Measurements from ENCODE around the gene MMRN2. TPM values are rescaled to one million over a fixed set of nuclear protein-coding genes. Genes with fewer than 3 reads are reported as not detected.
A peak's percentile ranks its signal among the peaks of the same experiment; 100 is the strongest.
"Not testable (repeated sequence)": the region's sequence is repeated elsewhere in the genome, so short reads cannot be mapped to it uniquely, and the experiment has no call there.

MMRN2 gene
- total and polyA plus RNA-seq, 4 donors = 10.2 to 55.3 (median 29.0) TPM

DNA sequence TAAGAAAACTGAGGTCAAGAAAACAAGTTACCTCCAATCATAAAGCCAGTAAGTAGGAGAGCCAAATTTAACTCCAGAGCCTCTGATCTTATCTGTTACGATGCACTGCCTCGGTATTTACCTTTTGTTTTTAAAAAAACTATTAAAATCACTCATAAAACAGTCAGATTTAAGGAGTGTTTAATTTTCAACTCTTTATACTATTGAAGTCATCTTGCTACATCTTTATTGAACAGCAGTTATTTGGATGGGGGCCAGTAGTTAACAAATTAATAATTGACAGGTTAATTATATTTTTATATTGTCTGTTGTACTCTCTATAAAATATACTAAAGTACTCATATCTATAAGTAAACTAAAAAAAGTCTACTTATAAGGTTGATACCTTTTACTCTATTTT is 35.5 kb upstream of the MMRN2 start:
- WGBS, 2 donors = 82 to 86% methylated on average over 2 of the region's 2 CpGs

GRCh38 chr10:86992456-86992855 is 35.0 kb upstream of the MMRN2 start:
- Histone ChIP-seq H3K9ac (ENCODE audit: insufficient read depth in 1 of 2, low read length in 2 of 2) (no peak overlapping the region), H3K4me3 (no peak overlapping the region), H3K36me3 (ENCODE audit: control insufficient read depth in 4 of 4, insufficient read depth in 4 of 4, low read length in 4 of 4) (no peaks in the 10 kb centered on the region), H3K27ac (ENCODE audit: low read depth in 1 of 2, low read length in 1 of 2) (no peak overlapping the region), H3K9me3 (ENCODE audit: control insufficient read depth in 4 of 4, insufficient read depth in 3 of 4, low read length in 3 of 4) (no peaks in the 10 kb centered on the region), H3K27me3 (ENCODE audit: control insufficient read depth in 3 of 3, insufficient read depth in 3 of 3, low read length in 2 of 3) (no peaks in the 10 kb centered on the region), H3K4me1 (ENCODE audit: control insufficient read depth in 5 of 5, insufficient read depth in 5 of 5, low read length in 5 of 5) (no peaks in the 10 kb centered on the region)
- DNase-seq = peak in 1 of 3 donors; percentile 3
- ATAC-seq (ENCODE audit: insufficient read depth, low FRiP score) = no peak
- TF ChIP-seq, protein P1, sequence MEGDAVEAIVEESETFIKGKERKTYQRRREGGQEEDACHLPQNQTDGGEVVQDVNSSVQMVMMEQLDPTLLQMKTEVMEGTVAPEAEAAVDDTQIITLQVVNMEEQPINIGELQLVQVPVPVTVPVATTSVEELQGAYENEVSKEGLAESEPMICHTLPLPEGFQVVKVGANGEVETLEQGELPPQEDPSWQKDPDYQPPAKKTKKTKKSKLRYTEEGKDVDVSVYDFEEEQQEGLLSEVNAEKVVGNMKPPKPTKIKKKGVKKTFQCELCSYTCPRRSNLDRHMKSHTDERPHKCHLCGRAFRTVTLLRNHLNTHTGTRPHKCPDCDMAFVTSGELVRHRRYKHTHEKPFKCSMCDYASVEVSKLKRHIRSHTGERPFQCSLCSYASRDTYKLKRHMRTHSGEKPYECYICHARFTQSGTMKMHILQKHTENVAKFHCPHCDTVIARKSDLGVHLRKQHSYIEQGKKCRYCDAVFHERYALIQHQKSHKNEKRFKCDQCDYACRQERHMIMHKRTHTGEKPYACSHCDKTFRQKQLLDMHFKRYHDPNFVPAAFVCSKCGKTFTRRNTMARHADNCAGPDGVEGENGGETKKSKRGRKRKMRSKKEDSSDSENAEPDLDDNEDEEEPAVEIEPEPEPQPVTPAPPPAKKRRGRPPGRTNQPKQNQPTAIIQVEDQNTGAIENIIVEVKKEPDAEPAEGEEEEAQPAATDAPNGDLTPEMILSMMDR (IDR thresholded peaks at IDR 0.05; ENCODE audit: control extremely low read depth, extremely low read depth) = no peak

More for the DNA sequence above, 35.5 kb upstream of the MMRN2 start:
- no peak overlapping the region for H3K4me3 ChIP-seq
- no peak overlapping the region for H3K27ac ChIP-seq (ENCODE audit: low read depth in 1 of 2, low read length in 1 of 2)
- no peaks in the 10 kb centered on the region for H3K36me3 ChIP-seq (ENCODE audit: control insufficient read depth in 4 of 4, insufficient read depth in 4 of 4, low read length in 4 of 4)
- no peaks in the 10 kb centered on the region for H3K9me3 ChIP-seq (ENCODE audit: control insufficient read depth in 4 of 4, insufficient read depth in 3 of 4, low read length in 3 of 4)
- no peaks in the 10 kb centered on the region for H3K4me1 ChIP-seq (ENCODE audit: control insufficient read depth in 5 of 5, insufficient read depth in 5 of 5, low read length in 5 of 5)
- H3K27me3 ChIP-seq (ENCODE audit: control insufficient read depth in 3 of 3, insufficient read depth in 3 of 3, low read length in 2 of 3) = no peaks in the 10 kb centered on the region
- ATAC-seq (ENCODE audit: insufficient read depth, low FRiP score) (no peak), DNase-seq (no peak)
- no peak overlapping the region for H3K9ac ChIP-seq (ENCODE audit: insufficient read depth in 1 of 2, low read length in 2 of 2)
- TF ChIP-seq, protein P1 (IDR thresholded peaks at IDR 0.05; ENCODE audit: control extremely low read depth, extremely low read depth) = no peak

DNA sequence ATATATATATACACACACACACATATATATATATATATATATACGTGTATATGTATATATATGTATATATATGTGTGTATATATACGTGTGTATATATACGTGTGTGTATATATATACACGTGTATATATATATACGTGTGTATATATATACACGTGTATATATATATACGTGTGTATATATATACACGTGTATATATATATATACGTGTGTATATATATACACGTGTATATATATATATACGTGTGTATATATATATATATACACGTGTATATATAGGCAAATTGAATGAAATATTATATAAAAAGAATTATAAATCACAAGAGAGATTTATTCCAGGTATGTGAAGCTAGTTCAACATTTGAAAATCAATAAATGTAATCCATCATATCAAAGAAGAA is 33.9 kb upstream of the MMRN2 start:
- not testable (repeated sequence) for H3K4me1 ChIP-seq (ENCODE audit: control insufficient read depth in 5 of 5, insufficient read depth in 5 of 5, low read length in 5 of 5); H3K27ac ChIP-seq (ENCODE audit: low read depth in 1 of 2, low read length in 1 of 2); H3K27me3 ChIP-seq (ENCODE audit: control insufficient read depth in 3 of 3, insufficient read depth in 3 of 3, low read length in 2 of 3); H3K4me3 ChIP-seq; H3K9me3 ChIP-seq (ENCODE audit: control insufficient read depth in 4 of 4, insufficient read depth in 3 of 4, low read length in 3 of 4); H3K9ac ChIP-seq (ENCODE audit: insufficient read depth in 1 of 2, low read length in 2 of 2); ATAC-seq (ENCODE audit: insufficient read depth, low FRiP score); H3K36me3 ChIP-seq (ENCODE audit: control insufficient read depth in 4 of 4, insufficient read depth in 4 of 4, low read length in 4 of 4); DNase-seq
- WGBS, 2 donors = 80 to 88% methylated on average over 12 of the region's 12 CpGs

DNA sequence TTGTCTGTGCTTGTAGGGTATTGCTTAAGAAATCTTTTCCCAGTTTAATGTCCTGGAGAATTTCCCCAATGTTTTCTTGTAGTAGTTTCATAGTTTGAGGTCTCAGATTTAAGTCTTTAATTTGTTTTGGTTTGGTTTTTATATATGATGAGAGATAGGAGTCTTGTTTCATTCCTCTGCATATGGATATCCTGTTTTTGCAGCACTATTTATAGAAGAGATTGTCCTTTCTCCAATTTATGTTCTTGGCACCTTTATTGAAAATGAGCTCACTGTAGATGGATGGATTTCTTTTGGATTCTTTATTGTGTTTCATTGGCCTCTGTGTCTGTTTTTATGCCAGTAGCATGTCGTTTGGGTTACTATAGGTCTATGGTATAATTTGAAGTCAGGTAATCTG is 31.1 kb upstream of the MMRN2 start:
- H3K4me1 ChIP-seq (ENCODE audit: control insufficient read depth in 5 of 5, insufficient read depth in 5 of 5, low read length in 5 of 5) = no peaks in the 10 kb centered on the region
- H3K36me3 ChIP-seq (ENCODE audit: control insufficient read depth in 4 of 4, insufficient read depth in 4 of 4, low read length in 4 of 4) = no peaks in the 10 kb centered on the region
- H3K27me3 ChIP-seq (ENCODE audit: control insufficient read depth in 3 of 3, insufficient read depth in 3 of 3, low read length in 2 of 3) = no peaks in the 10 kb centered on the region
- no peak for ATAC-seq (ENCODE audit: insufficient read depth, low FRiP score)
- no peaks in the 10 kb centered on the region for H3K9me3 ChIP-seq (ENCODE audit: control insufficient read depth in 4 of 4, insufficient read depth in 3 of 4, low read length in 3 of 4)
- 63 to 68% methylated on average over 1 of the region's 1 CpG for WGBS, 2 donors
- H3K9ac ChIP-seq (ENCODE audit: insufficient read depth in 1 of 2, low read length in 2 of 2) = no peak overlapping the region
- no peak for DNase-seq
- no peak overlapping the region for H3K27ac ChIP-seq (ENCODE audit: low read depth in 1 of 2, low read length in 1 of 2)
- TF ChIP-seq, protein P1 (IDR thresholded peaks at IDR 0.05; ENCODE audit: control extremely low read depth, extremely low read depth) = no peak
- no peak overlapping the region for H3K4me3 ChIP-seq

- H3K27ac ChIP-seq (ENCODE audit: low read depth in 1 of 2, low read length in 1 of 2); H3K36me3 ChIP-seq (ENCODE audit: control insufficient read depth in 4 of 4, insufficient read depth in 4 of 4, low read length in 4 of 4); H3K27me3 ChIP-seq (ENCODE audit: control insufficient read depth in 3 of 3, insufficient read depth in 3 of 3, low read length in 2 of 3); H3K9me3 ChIP-seq (ENCODE audit: control insufficient read depth in 4 of 4, insufficient read depth in 3 of 4, low read length in 3 of 4); H3K9ac ChIP-seq (ENCODE audit: insufficient read depth in 1 of 2, low read length in 2 of 2); ATAC-seq (ENCODE audit: insufficient read depth, low FRiP score); DNase-seq; H3K4me1 ChIP-seq (ENCODE audit: control insufficient read depth in 5 of 5, insufficient read depth in 5 of 5, low read length in 5 of 5); H3K4me3 ChIP-seq: not testable (repeated sequence)
- WGBS, 2 donors = 92 to 94% methylated on average over 4 of the region's 4 CpGs
These were observed 27.1 kb upstream of the MMRN2 start for GRCh38 chr10:86984498-86984897.

Data from lung (tissue), 12 donors.